K562 (cell line): ENCODE results near the gene TBX1. TPM values are rescaled to one million over a fixed set of nuclear protein-coding genes. Genes with fewer than 3 reads are reported as not detected.

Experiments
- ATF3 ChIP-seq, 2 experiments: fragments of 450-650 bp in 1 of 2; sonication (generic) in 1 of 2; formaldehyde crosslinking in 1 of 2; IDR thresholded peaks in 1 of 2; conservative IDR thresholded peaks in 1 of 2; 2 replicates each; pipeline versions ENCODE4 v1.6.1 to v1.8.1; 2016 to 2023; ENCODE audit warnings: mild to moderate bottlenecking in 2 of 2, moderate library complexity in 2 of 2, inconsistent platforms in 1 of 2, missing genetic modification reagents in 1 of 2
- ETV5 ChIP-seq: sonication (generic); formaldehyde crosslinking; IDR thresholded peaks from 2 replicates; pipeline ENCODE4 v1.4.0; 2020; ENCODE audit warnings: low read depth, mild to moderate bottlenecking, missing genetic modification reagents
- HOXB6 ChIP-seq: fragments of 250-450 bp; sonication (Bioruptor Pico); IDR thresholded peaks from 2 replicates; pipeline ENCODE4 v1.5.1; 2022; ENCODE audit warnings: mild to moderate bottlenecking, borderline replicate concordance
- KAT2B ChIP-seq: IDR thresholded peaks from one replicate; pipeline ENCODE4 v1.6.1; 2012; ENCODE audit warnings: low read depth, mild to moderate bottlenecking, control low read depth, inconsistent platforms, low read length, moderate library complexity
- MCM7 ChIP-seq, 2 experiments: fragments of 450-650 bp; IDR thresholded peaks; 2 replicates each; pipeline ENCODE4 v1.6.1; 2016 to 2018
- MED1 ChIP-seq: sonication (generic); formaldehyde crosslinking; IDR thresholded peaks from 2 replicates; pipeline ENCODE4 v1.8.1; 2023; ENCODE audit warnings: missing genetic modification reagents, borderline replicate concordance
- NCOA6 ChIP-seq: fragments of 450-650 bp; IDR thresholded peaks from 2 replicates; pipeline ENCODE4 v1.6.1; 2017; ENCODE audit warnings: mild to moderate bottlenecking
- ZNF239 ChIP-seq: fragments of 250-450 bp; sonication (Bioruptor Pico); IDR thresholded peaks from 2 replicates; pipeline ENCODE4 v1.4.0; 2020; ENCODE audit warnings: mild to moderate bottlenecking
- ZNF41 ChIP-seq: fragments of 250-450 bp; sonication (Bioruptor Pico); conservative IDR thresholded peaks from 2 replicates; pipeline ENCODE4 v1.4.0; 2020; ENCODE audit warnings: mild to moderate bottlenecking
- ZNF436 ChIP-seq: fragments of 250-450, 450-650 bp; sonication (Bioruptor Pico); formaldehyde crosslinking; IDR thresholded peaks from 2 replicates; pipeline ENCODE4 v1.7.0; 2020; ENCODE audit warnings: mild to moderate bottlenecking
- ZSCAN29 ChIP-seq: fragments of 450-650 bp; IDR thresholded peaks from 2 replicates; pipeline ENCODE4 v1.6.1; 2017
- polyA plus RNA-seq, 8 experiments: library from polyadenylated mRNA; depleted of rRNA in 4 of 8; stranded (reverse) in 5 of 8; unstranded in 3 of 8; fragments of >200 nt; fragmentation: Nextera tagmentation in 2 of 8; fragmentation: Illumina TruSeq in 1 of 8; extraction: Ambion mirVana in 2 of 8; extraction: Trizol in 1 of 8; gene quantifications; 2 replicates each; pipeline versions ENCODE4 v1.2.1 to v1.2.3, GENCODE V29; 2011 to 2014; ENCODE audit warnings: inconsistent platforms in 1 of 8, missing spikeins in 1 of 8
- total RNA-seq, 7 experiments: library from RNA; depleted of rRNA in 6 of 7; stranded (reverse); fragments of >200 nt in 6 of 7; fragmentation: Illumina TruSeq in 2 of 7; extraction: Trizol in 2 of 7; gene quantifications; 2 replicates each; pipeline versions ENCODE4 v1.2.1 to v1.2.3, GENCODE V29; 2011 to 2021; ENCODE audit warnings: low replicate concordance in 1 of 7
- TF ChIP-seq, protein P1 (sequence below): fragments of 250-450 bp; sonication (Bioruptor Pico); IDR thresholded peaks from 2 replicates; pipeline ENCODE4 v1.4.0; 2020

The TBX1 gene
- total and polyA plus RNA-seq, 9 of the 15 experiments (the other 6 are each of a cell fraction or from before 2014, with no cell fraction given), result 0.07 to 35.0 (median 3.9) TPM

- no peak for TF ChIP-seq ZNF436 (CRISPR knock-in tag)
- no peak for TF ChIP-seq NCOA6
- TF ChIP-seq, protein P1, sequence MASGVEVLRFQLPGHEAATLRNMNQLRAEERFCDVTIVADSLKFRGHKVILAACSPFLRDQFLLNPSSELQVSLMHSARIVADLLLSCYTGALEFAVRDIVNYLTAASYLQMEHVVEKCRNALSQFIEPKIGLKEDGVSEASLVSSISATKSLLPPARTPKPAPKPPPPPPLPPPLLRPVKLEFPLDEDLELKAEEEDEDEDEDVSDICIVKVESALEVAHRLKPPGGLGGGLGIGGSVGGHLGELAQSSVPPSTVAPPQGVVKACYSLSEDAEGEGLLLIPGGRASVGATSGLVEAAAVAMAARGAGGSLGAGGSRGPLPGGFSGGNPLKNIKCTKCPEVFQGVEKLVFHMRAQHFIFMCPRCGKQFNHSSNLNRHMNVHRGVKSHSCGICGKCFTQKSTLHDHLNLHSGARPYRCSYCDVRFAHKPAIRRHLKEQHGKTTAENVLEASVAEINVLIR, result no peak
- no peak for TF ChIP-seq ETV5 (CRISPR knock-in tag)
- TF ChIP-seq ZNF239 (CRISPR knock-in tag), result no peak
- peak; percentile 27; the same call in 1 of the 2 replicates for TF ChIP-seq ZSCAN29
- TF ChIP-seq MCM7 (IDR thresholded peaks at IDR 0.05), result no peak
- no peak for TF ChIP-seq ATF3 (IDR thresholded peaks at IDR 0.05)
- no peak; the same call in none of the 2 replicates for TF ChIP-seq ATF3 (CRISPR knock-in tag; conservative IDR thresholded peaks at IDR 0.05)
- no peak for TF ChIP-seq MED1 (CRISPR knock-in tag)
- no peak for TF ChIP-seq KAT2B
- TF ChIP-seq HOXB6 (CRISPR knock-in tag), result no peak
- no peak for TF ChIP-seq ZNF41 (CRISPR knock-in tag)
These were observed 41.0 kb upstream of the TBX1 start (continued) for GRCh38 chr22:19719488-19720021.
